SK-N-SH (cell line): Measurements from ENCODE around the gene VEGFB. TPM values are rescaled to one million over a fixed set of nuclear protein-coding genes. Genes with fewer than 3 reads are reported as not detected.
A peak's percentile ranks its signal among the peaks of the same experiment; 100 is the strongest.

Experiments
- CTCF ChIA-PET: fragments of 300-600, 350-600 bp; formaldehyde crosslinking; extraction: SDS; loops from one replicate; lab custom pipeline; 2021; lab: Yijun Ruan, JAX
- POLR2A ChIA-PET: fragments of 350-600 bp; sonication (Branson Sonifier 250); formaldehyde crosslinking; extraction: SDS; loops from one replicate; lab custom pipeline; 2020; ENCODE audit warnings: antibody characterized with exemption, inconsistent platforms; lab: Yijun Ruan, JAX
- DNase-seq: peaks from one replicate; pipeline ENCODE4 v3.0.0; 2012
- H2AFZ ChIP-seq: fragments of 200-600 bp; sonication (generic); 2 replicates; pipeline ENCODE4 v1.8.1; 2016; ENCODE audit warnings: antibody characterized with exemption, mild to moderate bottlenecking, low read depth
- H3F3A ChIP-seq: fragments of 200-600 bp; sonication (generic); replicated peaks from 2 replicates; pipeline ENCODE3; 2016; ENCODE audit warnings: antibody characterized with exemption, mild to moderate bottlenecking; ENCODE audit not compliant: insufficient read depth
- H3K27ac ChIP-seq, 2 experiments: fragments of 200-500 bp in 1 of 2; fragments of 200-600 bp in 1 of 2; sonication (Bioruptor generic) in 1 of 2; sonication (generic), shearing (Covaris generic) in 1 of 2; 2 replicates each; pipeline versions ENCODE4 v1.5.1 to v1.6.1; 2014 to 2016; ENCODE audit warnings: low read depth in 2 of 2, inconsistent platforms in 1 of 2, low read length in 1 of 2, mild to moderate bottlenecking in 1 of 2, mixed read lengths in 1 of 2
- H3K27me3 ChIP-seq: fragments of 200-600 bp; sonication (generic), shearing (Covaris generic); 2 replicates; pipeline ENCODE4 v1.6.1; 2016; ENCODE audit warnings: mixed run types; ENCODE audit not compliant: insufficient read depth
- H3K36me3 ChIP-seq, 2 experiments: fragments of 200-500 bp in 1 of 2; fragments of 200-600 bp in 1 of 2; sonication (Bioruptor generic) in 1 of 2; sonication (generic) in 1 of 2; replicated peaks in 1 of 2; 2 replicates each; pipeline versions ENCODE3 to v1.5.1; 2014 to 2016; ENCODE audit warnings: low read length in 1 of 2, mild to moderate bottlenecking in 1 of 2; ENCODE audit not compliant: insufficient read depth in 2 of 2, control insufficient read depth in 1 of 2
- H3K4me1 ChIP-seq, 2 experiments: fragments of 200-500 bp in 1 of 2; fragments of 200-600 bp in 1 of 2; sonication (Bioruptor generic) in 1 of 2; sonication (generic), shearing (Covaris generic) in 1 of 2; 2 replicates each; pipeline versions ENCODE4 v1.5.1 to v1.6.1; 2014 to 2016; ENCODE audit warnings: low read depth in 1 of 2, low read length in 1 of 2, mixed run types in 1 of 2; ENCODE audit not compliant: insufficient read depth in 2 of 2, control insufficient read depth in 1 of 2
- H3K4me2 ChIP-seq: fragments of 200-600 bp; sonication (generic), shearing (Covaris generic); 2 replicates; pipeline ENCODE4 v1.6.1; 2017; ENCODE audit warnings: mixed run types
- H3K4me3 ChIP-seq, 2 experiments: fragments of 200-500 bp in 1 of 2; fragments of 200-600 bp in 1 of 2; sonication (Bioruptor generic) in 1 of 2; sonication (generic), shearing (Covaris generic) in 1 of 2; 2 replicates each; pipeline versions ENCODE4 v1.5.1 to v1.8.1; 2014 to 2016; ENCODE audit warnings: low read depth in 2 of 2, inconsistent platforms in 1 of 2, low read length in 1 of 2, mild to moderate bottlenecking in 1 of 2, mixed read lengths in 1 of 2, moderate library complexity in 1 of 2
- H3K79me2 ChIP-seq: fragments of 200-600 bp; sonication (generic); 2 replicates; pipeline ENCODE4 v1.8.1; 2017; ENCODE audit warnings: mild to moderate bottlenecking; ENCODE audit not compliant: insufficient read depth
- H3K9ac ChIP-seq: fragments of 200-600 bp; sonication (generic); 2 replicates; pipeline ENCODE4 v1.6.1; 2017; ENCODE audit warnings: mixed run types
- H3K9me2 ChIP-seq: fragments of 200-600 bp; sonication (generic); 2 replicates; pipeline ENCODE4 v1.6.1; 2017; ENCODE audit warnings: mixed run types
- H3K9me3 ChIP-seq: fragments of 200-600 bp; sonication (generic); 2 replicates; pipeline ENCODE4 v1.6.1; 2017; ENCODE audit warnings: mixed run types, mild to moderate bottlenecking, moderate library complexity
- H4K20me1 ChIP-seq: fragments of 200-600 bp; sonication (generic); 2 replicates; pipeline ENCODE4 v1.6.1; 2017; ENCODE audit warnings: mild to moderate bottlenecking, mixed run types; ENCODE audit not compliant: insufficient read depth
- EP300 ChIP-seq, 2 experiments: IDR thresholded peaks; 2 replicates each; pipeline versions ENCODE4 v1.4.0 to v1.6.1; 2012; ENCODE audit warnings: borderline replicate concordance in 1 of 2, low read depth in 1 of 2, low read length in 1 of 2
- FOSL2 ChIP-seq: IDR thresholded peaks from 2 replicates; pipeline ENCODE4 v1.4.0; 2012; ENCODE audit warnings: low read depth, mild to moderate bottlenecking, moderate library complexity, borderline replicate concordance
- GABPA ChIP-seq: IDR thresholded peaks from 2 replicates; pipeline ENCODE4 v1.4.0; 2012; ENCODE audit warnings: low read depth, mild to moderate bottlenecking
- GATA2 ChIP-seq: sonication (generic); formaldehyde crosslinking; IDR thresholded peaks from 2 replicates; pipeline ENCODE4 v1.5.0; 2020; ENCODE audit warnings: mild to moderate bottlenecking, missing genetic modification reagents
- MEF2A ChIP-seq: IDR thresholded peaks from 2 replicates; pipeline ENCODE4 v1.4.0; 2012; ENCODE audit warnings: low read depth, borderline replicate concordance
- MXI1 ChIP-seq: IDR thresholded peaks from 2 replicates; pipeline ENCODE4 v1.6.1; 2012; ENCODE audit warnings: mild to moderate bottlenecking, low read depth, low read length, improper control_type of control experiment
- NFIC ChIP-seq: IDR thresholded peaks from 2 replicates; pipeline ENCODE4 v1.4.0; 2012; ENCODE audit warnings: borderline replicate concordance
- PBX3 ChIP-seq: IDR thresholded peaks from 2 replicates; pipeline ENCODE4; 2012
- POLR2AphosphoS5 ChIP-seq: IDR thresholded peaks from 2 replicates; pipeline ENCODE4 v1.6.1; 2012; ENCODE audit warnings: low read depth, low read length
- SIN3A ChIP-seq: IDR thresholded peaks from 2 replicates; pipeline ENCODE4 v1.6.1; 2012; ENCODE audit warnings: low read depth, mild to moderate bottlenecking, low read length, moderate library complexity, borderline replicate concordance
- USF1 ChIP-seq: IDR thresholded peaks from 2 replicates; pipeline ENCODE4 v1.4.0; 2012; ENCODE audit warnings: low read depth, borderline replicate concordance
- YY1 ChIP-seq: IDR thresholded peaks from 2 replicates; pipeline ENCODE4 v1.4.0; 2012; ENCODE audit warnings: low read depth, mild to moderate bottlenecking
- ZBTB33 ChIP-seq: IDR thresholded peaks from 2 replicates; pipeline ENCODE4 v1.4.0; 2012; ENCODE audit warnings: low read depth, borderline replicate concordance
- WGBS: methylation state at CpG from one replicate; pipeline ENCODE4 v1.1.6; 2017; ENCODE audit warnings: low lambda C conversion rate; 5-methylcytosine and 5-hydroxymethylcytosine counted together
- polyA plus RNA-seq, 3 experiments: library from polyadenylated mRNA; depleted of rRNA; stranded (reverse); fragments of >200 nt; gene quantifications; 2 replicates each; pipeline ENCODE4 v1.2.3, GENCODE V29; 2012

The VEGFB gene
- polyA plus RNA-seq, 1 of the 3 experiments (the other 2 are of a cell fraction): 29.9 TPM

GRCh38 chr11:64204080-64204440 is 30.3 kb upstream of the VEGFB start:
- H3K4me1 ChIP-seq: peaks cover 4 to 27% of the 10 kb centered on the region in 2 experiments; a peak in 3 of 4 replicates
- ChIA-PET POLR2A (interaction anchor here (0.9 to 2.0 kb wide), 6 partner anchors 9 to 100 kb away, joined by 3 to 5 read pairs (median 4); partner anchors contain the start of gene NUDT22), CTCF (interaction anchor here (0.6 to 5.3 kb wide), 21 partner anchors 9 to 99 kb away, joined by 3 to 52 read pairs (median 6); partner anchors contain the start of genes CATSPERZ, NUDT22, PLCB3 and STIP1)
- peaks cover 9% of the 10 kb centered on the region for H4K20me1 ChIP-seq
- H2AFZ ChIP-seq: no peak overlapping the region
- H3K9ac ChIP-seq: no peak overlapping the region
- no peak overlapping the region for H3K4me2 ChIP-seq
- no peak for TF ChIP-seq GATA2 (CRISPR knock-in tag)
- no peak for TF ChIP-seq GABPA
- no peak for TF ChIP-seq NFIC
- TF ChIP-seq ZBTB33: no peak
- TF ChIP-seq PBX3: no peak
- TF ChIP-seq SIN3A: no peak
- TF ChIP-seq YY1: no peak
- TF ChIP-seq USF1: no peak
- no peak for TF ChIP-seq POLR2AphosphoS5
- no peak for TF ChIP-seq MEF2A
- TF ChIP-seq FOSL2: no peak
- TF ChIP-seq EP300 (IDR thresholded peaks at IDR 0.05; ENCODE audit: borderline replicate concordance in 1 of 2, low read depth in 1 of 2, low read length in 1 of 2): no peak
- TF ChIP-seq MXI1: no peak
- H3K36me3 ChIP-seq: peaks cover 39 to 47% of the 10 kb centered on the region in 2 experiments
- peak overlapping the region in 1 of 2 experiments; percentile 6; a peak in 1 of 4 replicates for H3K27ac ChIP-seq
- no peaks in the 10 kb centered on the region for H3K27me3 ChIP-seq
- peaks cover 30% of the 10 kb centered on the region for H3F3A ChIP-seq
- no peaks in the 10 kb centered on the region; the same call in 1 of the 2 replicates for H3K79me2 ChIP-seq
- 93% methylated on average over 15 of the region's 16 CpGs for WGBS
- no peak for DNase-seq
- no peaks in the 10 kb centered on the region for H3K9me3 ChIP-seq
- H3K4me3 ChIP-seq: no peak overlapping the region
- no peaks in the 10 kb centered on the region for H3K9me2 ChIP-seq
